GM12875 (cell line): ENCODE results near the gene A4GALT.
A peak's percentile ranks its signal among the peaks of the same experiment; 100 is the strongest.

Experiments
- H3K4me3 ChIP-seq: one replicate; pipeline ENCODE4 v1.5.1; 2011; ENCODE audit warnings: low read depth, low read length, control low read depth
- TF ChIP-seq, protein P1 (sequence below): IDR thresholded peaks from 2 replicates; pipeline ENCODE4 v1.5.1; 2011; ENCODE audit warnings: low read depth, mild to moderate bottlenecking, control low read depth, inconsistent platforms, low read length, moderate library complexity, borderline replicate concordance; ENCODE audit not compliant: insufficient read depth

A4GALT gene

GRCh38 chr22:42732081-42732480 is 11.4 kb upstream of the A4GALT start:
- H3K4me3 ChIP-seq, result no peak overlapping the region
- TF ChIP-seq, protein P1, sequence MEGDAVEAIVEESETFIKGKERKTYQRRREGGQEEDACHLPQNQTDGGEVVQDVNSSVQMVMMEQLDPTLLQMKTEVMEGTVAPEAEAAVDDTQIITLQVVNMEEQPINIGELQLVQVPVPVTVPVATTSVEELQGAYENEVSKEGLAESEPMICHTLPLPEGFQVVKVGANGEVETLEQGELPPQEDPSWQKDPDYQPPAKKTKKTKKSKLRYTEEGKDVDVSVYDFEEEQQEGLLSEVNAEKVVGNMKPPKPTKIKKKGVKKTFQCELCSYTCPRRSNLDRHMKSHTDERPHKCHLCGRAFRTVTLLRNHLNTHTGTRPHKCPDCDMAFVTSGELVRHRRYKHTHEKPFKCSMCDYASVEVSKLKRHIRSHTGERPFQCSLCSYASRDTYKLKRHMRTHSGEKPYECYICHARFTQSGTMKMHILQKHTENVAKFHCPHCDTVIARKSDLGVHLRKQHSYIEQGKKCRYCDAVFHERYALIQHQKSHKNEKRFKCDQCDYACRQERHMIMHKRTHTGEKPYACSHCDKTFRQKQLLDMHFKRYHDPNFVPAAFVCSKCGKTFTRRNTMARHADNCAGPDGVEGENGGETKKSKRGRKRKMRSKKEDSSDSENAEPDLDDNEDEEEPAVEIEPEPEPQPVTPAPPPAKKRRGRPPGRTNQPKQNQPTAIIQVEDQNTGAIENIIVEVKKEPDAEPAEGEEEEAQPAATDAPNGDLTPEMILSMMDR, result no peak

DNA sequence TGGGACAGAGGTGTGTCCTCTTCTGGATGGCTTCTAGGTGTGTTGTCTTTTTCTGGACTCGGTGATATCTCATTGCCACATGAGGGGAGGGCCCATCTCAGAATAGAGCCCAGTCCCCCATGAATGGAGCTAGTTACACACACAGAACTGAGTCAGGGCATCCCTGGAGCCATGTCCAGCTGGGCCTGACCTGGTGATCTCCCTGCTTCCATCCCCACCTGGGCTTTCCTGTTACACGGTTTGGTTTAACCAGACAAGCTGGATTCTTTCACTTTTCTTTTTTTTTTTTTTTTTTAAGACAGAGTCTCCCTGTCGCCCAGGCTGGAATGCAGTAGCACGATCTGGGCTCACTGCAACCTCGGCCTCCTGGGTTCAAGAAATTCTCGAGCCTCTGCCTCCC is 6.1 kb upstream of the A4GALT start:
- no peak overlapping the region for H3K4me3 ChIP-seq
- TF ChIP-seq, protein P1, result no peak

DNA sequence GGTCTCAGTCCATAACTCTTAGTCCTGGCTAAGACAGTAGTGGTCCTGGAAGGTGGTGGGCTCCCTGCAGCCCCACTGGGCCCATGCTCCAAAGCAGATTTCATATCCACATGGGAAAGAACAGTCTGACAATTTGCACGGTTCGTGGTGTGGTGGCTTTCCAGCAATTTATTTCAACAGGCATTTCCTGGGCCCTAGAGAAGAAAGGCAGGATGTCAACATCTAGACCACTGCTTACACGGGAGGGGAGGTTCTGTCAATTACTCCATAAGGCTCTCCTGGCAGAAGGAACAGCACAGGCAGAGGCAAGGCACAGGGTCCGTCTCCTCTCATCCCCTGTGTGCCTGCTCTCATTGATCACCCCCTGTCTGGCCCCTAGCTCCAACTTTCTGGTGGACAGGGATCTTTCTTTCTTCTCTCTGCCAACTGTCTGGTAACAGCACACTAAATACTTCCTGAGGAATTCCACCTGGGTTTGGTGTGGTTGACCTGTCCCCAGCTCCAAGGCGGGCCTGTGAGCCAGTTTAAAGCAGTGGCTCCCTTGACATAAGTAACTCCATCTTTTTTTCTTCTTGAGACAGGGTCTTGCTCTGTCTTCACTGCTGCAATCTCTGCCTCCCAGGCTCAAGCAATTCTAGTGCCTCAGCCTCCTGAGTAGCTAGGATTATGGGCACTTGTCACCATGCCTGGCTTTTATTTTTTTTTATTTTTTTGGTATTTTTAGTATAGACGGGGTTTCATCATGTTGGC is 5.1 kb upstream of the A4GALT start:
- TF ChIP-seq, protein P1, result no peak
- no peak overlapping the region for H3K4me3 ChIP-seq

GRCh38 chr22:42724062-42724461 is 3.4 kb upstream of the A4GALT start:
- TF ChIP-seq, protein P1, result no peak
- H3K4me3 ChIP-seq, result no peak overlapping the region

- TF ChIP-seq, protein P1, result no peak
- peak overlapping the region; percentile 92 for H3K4me3 ChIP-seq
Observed at GRCh38 chr22:42721045-42721434, 370 bp upstream of the A4GALT start.

DNA sequence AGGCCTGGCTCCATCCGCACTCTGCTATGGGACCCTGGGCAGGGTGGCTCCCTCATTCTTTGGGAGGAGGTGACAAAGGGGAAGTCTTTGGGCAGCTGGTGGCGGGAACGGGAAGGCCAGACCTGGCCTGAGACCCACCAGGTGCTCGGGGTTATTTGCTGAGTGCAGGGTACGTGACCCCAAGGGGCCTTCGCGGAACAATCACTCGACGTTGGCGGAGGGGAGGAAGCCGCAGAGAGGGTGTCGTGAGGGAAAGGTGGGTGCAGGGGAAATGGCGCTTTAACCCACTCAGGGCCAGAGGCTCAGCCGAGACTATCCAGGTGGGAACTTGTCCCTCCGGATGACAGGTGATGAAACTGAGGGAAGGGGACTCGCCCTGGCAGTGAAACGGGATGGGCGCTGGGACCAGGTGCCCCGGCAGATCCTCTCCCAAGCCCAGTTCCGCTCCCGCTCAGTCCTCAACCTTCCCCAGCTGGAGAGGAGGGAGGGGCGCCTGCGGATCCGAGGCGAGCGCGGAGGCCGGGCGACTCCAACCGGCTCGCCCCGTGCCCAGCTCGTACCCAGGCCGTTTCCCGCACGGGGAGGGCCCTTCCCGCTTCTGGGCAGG is 911 bp downstream of the A4GALT start:
- peak overlapping the region; percentile 92 for H3K4me3 ChIP-seq
- TF ChIP-seq, protein P1, result no peak

- TF ChIP-seq, protein P1, result peak; percentile 18; the same call in 1 of the 2 replicates
- H3K4me3 ChIP-seq, result peak overlapping the region; percentile 92
Observed at GRCh38 chr22:42719133-42719532, 1.5 kb downstream of the A4GALT start.
